Caco-2 (cell line): ENCODE data around the gene OS9. TPM values are rescaled to one million over a fixed set of nuclear protein-coding genes. Genes with fewer than 3 reads are reported as not detected.

Experiments
- BruUV-seq: library from RNA; stranded (reverse); fragments of 400-500 nt; replicated peaks from 2 replicates; lab custom pipeline; 2021; lab: Mats Ljungman, UMichigan
- CTCF ChIA-PET: fragments of 300-600 bp; sonication (Branson Sonifier 250); formaldehyde crosslinking; loops from one replicate; lab custom pipeline; 2022; ENCODE audit warnings: antibody characterized with exemption; lab: Charles Lee
- POLR2A ChIA-PET: fragments of 300-600 bp; sonication (Branson Sonifier 250); formaldehyde crosslinking; loops from one replicate; lab custom pipeline; 2022; ENCODE audit warnings: antibody characterized with exemption; lab: Charles Lee
- DNase-seq, 2 experiments: peaks; one replicate each; pipeline versions ENCODE4 v3.0.0 to v3.0.0-alpha.2; 2020 to 2022
- H3K27me3 ChIP-seq: replicated peaks from 2 replicates; pipeline ENCODE4 v1.6.0; 2011; ENCODE audit warnings: low read length; ENCODE audit not compliant: control insufficient read depth, insufficient read depth
- H3K36me3 ChIP-seq: 2 replicates; pipeline ENCODE4 v1.5.1; 2011; ENCODE audit warnings: low read length; ENCODE audit not compliant: control insufficient read depth, insufficient read depth
- H3K4me1 ChIP-seq: fragments of 250-450 bp; sonication (Bioruptor Pico); 2 replicates; pipeline ENCODE4 v1.5.1; 2020; ENCODE audit warnings: mild to moderate bottlenecking
- H3K4me3 ChIP-seq: 2 replicates; pipeline ENCODE4 v1.5.1; 2011; ENCODE audit warnings: low read depth, mild to moderate bottlenecking, control low read depth, low read length
- H3K9me3 ChIP-seq: fragments of 250-450 bp; sonication (Bioruptor Pico); 2 replicates; pipeline ENCODE4 v1.5.1; 2020; ENCODE audit warnings: mild to moderate bottlenecking, moderate library complexity
- H3K27ac Mint-ChIP-seq: one replicate; pipeline ENCODE4 v1.8.0; 2022; ENCODE audit warnings: mixed read lengths; ENCODE audit not compliant: unreplicated experiment
- H3K27me3 Mint-ChIP-seq: one replicate; pipeline ENCODE4 v1.8.0; 2022; ENCODE audit warnings: mixed read lengths; ENCODE audit not compliant: insufficient read depth, unreplicated experiment
- H3K36me3 Mint-ChIP-seq: one replicate; pipeline ENCODE4 v1.8.0; 2022; ENCODE audit warnings: mild to moderate bottlenecking, mixed read lengths; ENCODE audit not compliant: insufficient read depth, unreplicated experiment
- H3K4me1 Mint-ChIP-seq: one replicate; pipeline ENCODE4 v1.8.0; 2022; ENCODE audit warnings: low read depth, mixed read lengths; ENCODE audit not compliant: unreplicated experiment
- H3K4me3 Mint-ChIP-seq: one replicate; pipeline ENCODE4 v1.8.0; 2022; ENCODE audit warnings: mild to moderate bottlenecking, moderate library complexity, mixed read lengths; ENCODE audit not compliant: unreplicated experiment
- H3K9me3 Mint-ChIP-seq: one replicate; pipeline ENCODE4 v1.8.0; 2022; ENCODE audit warnings: mixed read lengths; ENCODE audit not compliant: unreplicated experiment
- CTCF ChIP-seq, 2 experiments: fragments of 200-600 bp in 1 of 2; IDR thresholded peaks; 1 replicate in 1 of 2; 2 replicates in 1 of 2; pipeline versions ENCODE4 v1.5.1 to v1.8.0; 2011 to 2022; ENCODE audit warnings: antibody characterized with exemption in 1 of 2, control low read depth in 1 of 2, inconsistent platforms in 1 of 2, low read depth in 1 of 2, low read length in 1 of 2, mild to moderate bottlenecking in 1 of 2, moderate library complexity in 1 of 2; ENCODE audit not compliant: insufficient read depth in 1 of 2, severe bottlenecking in 1 of 2, unreplicated experiment in 1 of 2
- intact Hi-C: fragments of 100-400 bp; cut with micrococcal nuclease; formaldehyde crosslinking; loops from one replicate; pipeline ENCODE4 v1.10.0; 2022; ENCODE audit not compliant: unreplicated experiment
- total RNA-seq: library from RNA; stranded (reverse); gene quantifications from 2 replicates; pipeline ENCODE4 v1.2.3, GENCODE V29; 2022

The OS9 gene
- total RNA-seq, 1 experiment from 2014 or later: 182 TPM

GRCh38 chr12:57723630-57723962 is 29.7 kb downstream of the OS9 start:
- TF ChIP-seq CTCF (IDR thresholded peaks at IDR 0.05; ENCODE audit: insufficient read depth in 1 of 2, low read depth in 1 of 2, low read length in 1 of 2, severe bottlenecking in 1 of 2, unreplicated experiment in 1 of 2): no peak
- POLR2A ChIA-PET: no interaction called here
- no TSS peak for BruUV-seq

GRCh38 chr12:57724003-57724935 is 30.3 kb downstream of the OS9 start:
- intact Hi-C loops: no loop called here
- Histone ChIP-seq H3K27me3 (no peaks in the 10 kb centered on the region), H3K4me3 (no peak overlapping the region), H3K36me3 (no peaks in the 10 kb centered on the region), H3K4me1 (no peaks in the 10 kb centered on the region), H3K9me3 (no peaks in the 10 kb centered on the region)
- no TSS peak for BruUV-seq
- Mint-ChIP-seq H3K36me3 (peaks cover 12% of the 10 kb centered on the region), H3K27me3 (peaks cover 11% of the 10 kb centered on the region), H3K4me1 (no peaks in the 10 kb centered on the region), H3K4me3 (no peak overlapping the region), H3K9me3 (no peaks in the 10 kb centered on the region), H3K27ac (no peak overlapping the region)
- no peak for DNase-seq
- ChIA-PET POLR2A (no interaction called here), CTCF (no interaction called here)
- no peak for TF ChIP-seq CTCF (IDR thresholded peaks at IDR 0.05; ENCODE audit: insufficient read depth in 1 of 2, low read depth in 1 of 2, low read length in 1 of 2, severe bottlenecking in 1 of 2, unreplicated experiment in 1 of 2)

More at GRCh38 chr12:57723630-57723962, 29.7 kb downstream of the OS9 start:
- no peaks in the 10 kb centered on the region for H3K4me1 ChIP-seq
- H3K27ac Mint-ChIP-seq: no peak overlapping the region
- H3K27me3 ChIP-seq: no peaks in the 10 kb centered on the region
- no peak for DNase-seq
- no peak overlapping the region for H3K4me3 Mint-ChIP-seq
- no peaks in the 10 kb centered on the region for H3K36me3 ChIP-seq
- intact Hi-C loops: no loop called here
- peaks cover 8% of the 10 kb centered on the region for H3K27me3 Mint-ChIP-seq
- peaks cover 12% of the 10 kb centered on the region for H3K36me3 Mint-ChIP-seq
- H3K9me3 ChIP-seq: no peaks in the 10 kb centered on the region
- H3K4me1 Mint-ChIP-seq: no peaks in the 10 kb centered on the region
- no peaks in the 10 kb centered on the region for H3K9me3 Mint-ChIP-seq
- no peak overlapping the region for H3K4me3 ChIP-seq
- CTCF ChIA-PET: interaction anchor here (0.6 kb wide), 1 partner anchor 30 kb away, joined by 4 read pairs; no protein-coding TSS in a partner anchor

GRCh38 chr12:57724936-57725740 is 31.2 kb downstream of the OS9 start:
- no peak for DNase-seq
- ChIA-PET POLR2A (no interaction called here), CTCF (interaction anchor here (1.2 to 2.0 kb wide), 5 partner anchors 10 to 272 kb away, joined by 3 to 32 read pairs (median 10); partner anchors contain the start of gene TSPAN31)
- BruUV-seq: no TSS peak
- H3K4me1 Mint-ChIP-seq: no peaks in the 10 kb centered on the region
- no peaks in the 10 kb centered on the region for H3K9me3 Mint-ChIP-seq
- peaks cover 12% of the 10 kb centered on the region for H3K27me3 Mint-ChIP-seq
- no peaks in the 10 kb centered on the region for H3K9me3 ChIP-seq
- H3K4me1 ChIP-seq: no peaks in the 10 kb centered on the region
- no peak overlapping the region for H3K27ac Mint-ChIP-seq
- no peak for TF ChIP-seq CTCF (IDR thresholded peaks at IDR 0.05; ENCODE audit: insufficient read depth in 1 of 2, low read depth in 1 of 2, low read length in 1 of 2, severe bottlenecking in 1 of 2, unreplicated experiment in 1 of 2)
- no peaks in the 10 kb centered on the region for H3K27me3 ChIP-seq
- no peak overlapping the region for H3K4me3 ChIP-seq
- peaks cover 12% of the 10 kb centered on the region for H3K36me3 Mint-ChIP-seq
- H3K36me3 ChIP-seq: no peaks in the 10 kb centered on the region
- intact Hi-C loops: loop anchor here (5.0 kb wide), 1 partner anchor 203 kb away; the partner anchor contains the start of genes DDIT3 and MBD6
- peak overlapping the region; percentile 85 for H3K4me3 Mint-ChIP-seq
